Neural progenitor cell (in vitro differentiated cells): Measurements from ENCODE around the gene ZNF420. TPM values are rescaled to one million over a fixed set of nuclear protein-coding genes. Genes with fewer than 3 reads are reported as not detected.

Experiments
- DNase-seq: peaks from one replicate; pipeline ENCODE4 v3.0.0-alpha.2; 2016; ENCODE audit warnings: low spot score
- H2AFZ ChIP-seq: fragments of 200-600 bp; sonication (generic); replicated peaks from 2 replicates; pipeline ENCODE4 v1.6.1; 2016; ENCODE audit warnings: antibody characterized with exemption
- H3F3A ChIP-seq: fragments of 200-600 bp; sonication (generic); 2 replicates; pipeline ENCODE4 v1.6.1; 2016; ENCODE audit warnings: antibody characterized with exemption, low read depth
- H3K27ac ChIP-seq: fragments of 200-600 bp; sonication (generic); 2 replicates; pipeline ENCODE4 v1.5.1; 2016; ENCODE audit warnings: mild to moderate bottlenecking
- H3K27me3 ChIP-seq: fragments of 200-600 bp; sonication (generic); 2 replicates; pipeline ENCODE4 v1.6.1; 2016; ENCODE audit warnings: mild to moderate bottlenecking, moderate library complexity
- H3K36me3 ChIP-seq: fragments of 200-600 bp; sonication (generic); 2 replicates; pipeline ENCODE4 v1.5.1; 2016
- H3K4me1 ChIP-seq: fragments of 200-600 bp; sonication (generic); 2 replicates; pipeline ENCODE4 v1.6.1; 2016; ENCODE audit warnings: mixed run types
- H3K4me2 ChIP-seq: fragments of 200-600 bp; sonication (generic); 2 replicates; pipeline ENCODE4 v1.6.1; 2016
- H3K4me3 ChIP-seq: fragments of 200-600 bp; sonication (generic); 2 replicates; pipeline ENCODE4 v1.5.1; 2016
- H3K79me2 ChIP-seq: fragments of 200-600 bp; sonication (generic); 2 replicates; pipeline ENCODE4 v1.6.1; 2016; ENCODE audit warnings: low read depth
- H3K9ac ChIP-seq: fragments of 200-600 bp; sonication (generic); 2 replicates; pipeline ENCODE4 v1.6.1; 2016
- H3K9me3 ChIP-seq: fragments of 200-600 bp; sonication (generic); 2 replicates; pipeline ENCODE4 v1.5.1; 2016; ENCODE audit warnings: low read depth
- H4K20me1 ChIP-seq: fragments of 200-600 bp; sonication (generic); 2 replicates; pipeline ENCODE4 v1.6.1; 2016; ENCODE audit warnings: low read depth
- H3K27ac Mint-ChIP-seq: 3 replicates; pipeline ENCODE4 v1.8.0; 2021; ENCODE audit warnings: mixed read lengths
- H3K27me3 Mint-ChIP-seq: 2 replicates; pipeline ENCODE4 v1.8.0; 2022; ENCODE audit warnings: low read depth, mild to moderate bottlenecking, inconsistent platforms, moderate library complexity, mixed read lengths; ENCODE audit not compliant: insufficient read depth
- H3K36me3 Mint-ChIP-seq: 3 replicates; pipeline ENCODE4 v1.8.0; 2021; ENCODE audit warnings: mixed read lengths
- H3K4me1 Mint-ChIP-seq: 3 replicates; pipeline ENCODE4 v1.8.0; 2021; ENCODE audit warnings: mixed read lengths
- H3K4me3 Mint-ChIP-seq: 3 replicates; pipeline ENCODE4 v1.8.0; 2021; ENCODE audit warnings: mild to moderate bottlenecking, moderate library complexity, mixed read lengths
- H3K9me3 Mint-ChIP-seq: 3 replicates; pipeline ENCODE4 v1.8.0; 2020; ENCODE audit warnings: mixed read lengths
- EZH2 ChIP-seq: fragments of 200-600 bp; sonication (generic); IDR thresholded peaks from 2 replicates; pipeline ENCODE4 v1.6.1; 2017; ENCODE audit warnings: antibody characterized with exemption, mild to moderate bottlenecking, moderate library complexity
- EZH2phosphoT487 ChIP-seq: fragments of 200-600 bp; sonication (generic); IDR thresholded peaks from 2 replicates; pipeline ENCODE4 v1.6.1; 2017; ENCODE audit warnings: antibody characterized with exemption
- total RNA-seq: library from RNA; depleted of rRNA; stranded (reverse); fragments of >200 nt; gene quantifications from 2 replicates; pipeline ENCODE4 v1.2.3, GENCODE V29; 2015; ENCODE audit warnings: low replicate concordance
- TF ChIP-seq, protein P1 (sequence below): fragments of 200-600 bp; sonication (generic); IDR thresholded peaks from 2 replicates; pipeline ENCODE4 v1.5.1; 2017; ENCODE audit warnings: antibody characterized with exemption, mild to moderate bottlenecking

ZNF420 gene
- total RNA-seq, 1 donor from 2014 or later = 19.8 TPM

DNA sequence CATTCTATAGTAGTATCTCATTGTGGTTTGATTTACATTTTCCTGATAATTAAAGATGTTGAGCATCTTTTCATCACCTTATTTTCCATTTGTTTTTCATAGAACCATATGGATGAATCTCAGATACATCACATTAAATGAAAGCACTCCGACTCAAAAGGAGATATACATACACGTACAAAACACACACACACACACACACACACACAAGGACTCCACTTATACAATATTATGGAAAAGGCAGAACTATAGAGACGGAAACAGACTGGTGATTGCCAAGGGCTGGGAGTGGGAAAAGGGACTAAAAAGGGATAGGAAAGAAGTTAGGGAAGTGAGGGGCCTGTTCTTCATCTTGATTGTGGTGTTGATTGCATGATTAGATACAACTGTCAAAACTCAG is 70.0 kb downstream of the ZNF420 start:
- Mint-ChIP-seq H3K9me3 (peaks cover 61% of the 10 kb centered on the region), H3K4me3 (no peak overlapping the region), H3K27ac (no peak overlapping the region), H3K27me3 (no peaks in the 10 kb centered on the region), H3K36me3 (peaks cover 37% of the 10 kb centered on the region), H3K4me1 (no peaks in the 10 kb centered on the region)
- H3K27me3 ChIP-seq = no peaks in the 10 kb centered on the region
- H3K79me2 ChIP-seq = no peaks in the 10 kb centered on the region
- H3K9ac ChIP-seq = no peak overlapping the region
- H3K4me3 ChIP-seq = no peak overlapping the region
- H4K20me1 ChIP-seq = no peaks in the 10 kb centered on the region
- no peak overlapping the region for H3K4me2 ChIP-seq
- H3K27ac ChIP-seq = no peak overlapping the region
- H2AFZ ChIP-seq = no peak overlapping the region
- peaks cover 4% of the 10 kb centered on the region for H3K36me3 ChIP-seq
- no peaks in the 10 kb centered on the region for H3F3A ChIP-seq
- TF ChIP-seq EZH2phosphoT487 (no peak), EZH2 (no peak)
- TF ChIP-seq, protein P1, sequence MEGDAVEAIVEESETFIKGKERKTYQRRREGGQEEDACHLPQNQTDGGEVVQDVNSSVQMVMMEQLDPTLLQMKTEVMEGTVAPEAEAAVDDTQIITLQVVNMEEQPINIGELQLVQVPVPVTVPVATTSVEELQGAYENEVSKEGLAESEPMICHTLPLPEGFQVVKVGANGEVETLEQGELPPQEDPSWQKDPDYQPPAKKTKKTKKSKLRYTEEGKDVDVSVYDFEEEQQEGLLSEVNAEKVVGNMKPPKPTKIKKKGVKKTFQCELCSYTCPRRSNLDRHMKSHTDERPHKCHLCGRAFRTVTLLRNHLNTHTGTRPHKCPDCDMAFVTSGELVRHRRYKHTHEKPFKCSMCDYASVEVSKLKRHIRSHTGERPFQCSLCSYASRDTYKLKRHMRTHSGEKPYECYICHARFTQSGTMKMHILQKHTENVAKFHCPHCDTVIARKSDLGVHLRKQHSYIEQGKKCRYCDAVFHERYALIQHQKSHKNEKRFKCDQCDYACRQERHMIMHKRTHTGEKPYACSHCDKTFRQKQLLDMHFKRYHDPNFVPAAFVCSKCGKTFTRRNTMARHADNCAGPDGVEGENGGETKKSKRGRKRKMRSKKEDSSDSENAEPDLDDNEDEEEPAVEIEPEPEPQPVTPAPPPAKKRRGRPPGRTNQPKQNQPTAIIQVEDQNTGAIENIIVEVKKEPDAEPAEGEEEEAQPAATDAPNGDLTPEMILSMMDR = no peak
- DNase-seq = no peak
- peaks cover 28% of the 10 kb centered on the region for H3K9me3 ChIP-seq
- H3K4me1 ChIP-seq = no peaks in the 10 kb centered on the region

DNA sequence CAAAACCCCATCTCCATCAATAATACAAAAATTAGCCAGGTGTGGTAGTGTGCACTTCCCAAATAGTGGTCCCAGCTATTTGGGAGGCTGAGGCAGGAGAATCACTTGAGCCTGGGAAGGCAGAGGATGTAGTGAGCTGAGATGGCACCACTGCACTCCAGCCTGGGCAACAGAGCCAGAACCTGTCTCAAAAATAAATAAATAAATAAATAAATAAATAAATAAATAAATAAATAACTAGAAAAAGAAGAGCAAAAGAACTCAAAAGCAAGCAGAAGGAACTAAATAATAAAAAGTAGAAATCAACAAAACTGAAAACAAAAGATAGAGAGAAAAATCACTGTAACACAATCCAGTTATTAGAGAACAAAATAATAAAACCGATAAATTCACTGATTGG is 81.9 kb downstream of the ZNF420 start:
- TF ChIP-seq EZH2phosphoT487 = no peak
- TF ChIP-seq, protein P1 = no peak
- no peak for TF ChIP-seq EZH2
- peaks cover 3% of the 10 kb centered on the region for H3K36me3 ChIP-seq
- no peaks in the 10 kb centered on the region for H3F3A ChIP-seq
- peaks cover 81% of the 10 kb centered on the region for H3K9me3 Mint-ChIP-seq
- no peaks in the 10 kb centered on the region for H3K27me3 ChIP-seq
- no peak overlapping the region for H3K27ac Mint-ChIP-seq
- H3K4me2 ChIP-seq = no peak overlapping the region
- H3K4me1 Mint-ChIP-seq = no peaks in the 10 kb centered on the region
- H4K20me1 ChIP-seq = no peaks in the 10 kb centered on the region
- no peak overlapping the region for H2AFZ ChIP-seq
- no peaks in the 10 kb centered on the region for H3K4me1 ChIP-seq
- H3K4me3 ChIP-seq = no peak overlapping the region
- no peak overlapping the region for H3K27ac ChIP-seq
- H3K79me2 ChIP-seq = no peaks in the 10 kb centered on the region
- no peak for DNase-seq
- H3K27me3 Mint-ChIP-seq = peaks cover 4% of the 10 kb centered on the region
- no peak overlapping the region for H3K4me3 Mint-ChIP-seq
- no peak overlapping the region for H3K9ac ChIP-seq
- peaks cover 15% of the 10 kb centered on the region for H3K9me3 ChIP-seq
- H3K36me3 Mint-ChIP-seq = peaks cover 67% of the 10 kb centered on the region

DNA sequence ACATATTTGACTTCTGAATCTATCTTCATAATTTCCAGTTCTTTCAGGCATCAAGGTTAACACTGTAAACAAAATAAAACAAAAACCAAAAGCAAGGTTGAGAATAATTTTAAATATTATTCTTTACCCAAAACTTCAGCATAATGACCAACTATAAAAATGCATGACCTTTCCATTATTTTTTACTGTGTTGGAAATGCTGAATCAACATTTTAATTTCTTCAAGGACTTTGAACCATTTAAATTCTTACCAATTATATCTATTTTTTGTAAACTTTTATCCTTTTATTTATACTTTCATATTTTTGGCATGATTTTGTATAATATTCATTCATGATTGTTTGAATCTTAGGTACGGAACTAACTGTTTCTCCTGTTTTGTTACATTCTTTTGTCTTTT is 87.4 kb downstream of the ZNF420 start:
- Mint-ChIP-seq H3K27me3 (no peaks in the 10 kb centered on the region), H3K36me3 (peaks cover 66% of the 10 kb centered on the region), H3K9me3 (peaks cover 77% of the 10 kb centered on the region), H3K4me1 (no peaks in the 10 kb centered on the region), H3K4me3 (no peak overlapping the region), H3K27ac (no peak overlapping the region)
- no peak overlapping the region for H3K4me3 ChIP-seq
- no peak for TF ChIP-seq EZH2
- TF ChIP-seq EZH2phosphoT487 = no peak
- TF ChIP-seq, protein P1 = no peak
- H3F3A ChIP-seq = no peaks in the 10 kb centered on the region
- H4K20me1 ChIP-seq = no peaks in the 10 kb centered on the region
- H3K36me3 ChIP-seq = peaks cover 20% of the 10 kb centered on the region
- no peaks in the 10 kb centered on the region for H3K4me1 ChIP-seq
- H3K79me2 ChIP-seq = no peaks in the 10 kb centered on the region
- no peak overlapping the region for H3K4me2 ChIP-seq
- H3K27me3 ChIP-seq = no peaks in the 10 kb centered on the region
- no peak overlapping the region for H3K27ac ChIP-seq
- no peak for DNase-seq
- no peaks in the 10 kb centered on the region for H3K9me3 ChIP-seq
- H3K9ac ChIP-seq = no peak overlapping the region
- H2AFZ ChIP-seq = no peak overlapping the region
